T-helper 2 cell (primary cell): Measurements from ENCODE around the gene PNMA6E.
A peak's percentile ranks its signal among the peaks of the same experiment; 100 is the strongest.

Source experiments
- DNase-seq, 5 experiments: peaks; one replicate each; pipeline versions ENCODE4 v3.0.0 to v3.0.0-alpha.2; 2012 to 2022
- total RNA-seq, 2 donors: gene quantifications; one replicate each; lab custom pipeline; 2026; lab: John Stamatoyannopoulos, UW

PNMA6E gene
- total RNA-seq, result 0 reads per million in 2 donors

GRCh38 chrX:153401133-153401764 is at the start of gene PNMA6E:
Gene PNMA6E, minus strand, starts transcription at chrX:153401350. Its CDS starts 2,501 bp downstream, at chrX:153398849.
- no peak for DNase-seq

GRCh38 chrX:153450949-153451277 is 49.8 kb upstream of the PNMA6E start:
- no peak for DNase-seq

- no peak for DNase-seq
Measured at GRCh38 chrX:153450114-153450948, 49.2 kb upstream of the PNMA6E start.

GRCh38 chrX:153449368-153450113 is 48.4 kb upstream of the PNMA6E start:
- DNase-seq, result no peak

DNA sequence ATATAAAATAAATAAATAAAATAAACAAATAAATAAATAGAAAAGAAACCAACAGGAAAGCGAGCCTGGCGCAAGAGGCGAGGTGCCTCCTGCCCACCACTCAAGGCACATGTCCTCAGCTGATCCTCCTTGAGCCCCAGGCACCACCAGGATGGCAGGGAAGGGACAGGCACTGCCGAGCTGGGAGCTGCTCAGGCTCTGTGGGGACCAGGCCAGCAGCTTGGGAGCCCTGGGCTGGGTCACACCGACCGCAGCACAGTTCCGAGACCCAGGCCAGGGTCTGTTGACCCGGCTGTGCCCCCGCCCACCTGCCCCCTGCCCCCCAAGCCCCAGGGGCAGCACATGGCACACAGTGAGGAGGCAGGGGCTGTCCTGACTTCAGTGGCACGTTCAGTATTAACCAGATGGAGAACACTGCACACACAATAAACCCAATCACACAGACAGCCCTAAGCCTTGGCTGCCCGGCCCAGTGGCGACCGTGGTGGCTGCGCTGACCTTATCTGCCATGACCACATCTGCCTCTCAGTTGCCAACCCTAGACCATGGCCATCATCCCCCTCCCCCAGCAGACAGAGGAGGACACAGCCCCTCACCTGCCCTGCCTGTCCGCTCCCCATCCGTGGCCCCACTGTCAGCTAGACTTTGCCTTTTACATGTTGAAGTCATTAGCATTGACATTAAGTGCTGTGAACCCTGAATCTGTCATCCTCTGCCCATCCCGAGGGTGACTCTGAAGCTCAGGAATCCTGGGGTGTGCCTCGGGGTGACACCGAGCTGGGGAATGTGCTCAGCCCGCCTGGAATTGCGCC is 47.6 kb upstream of the PNMA6E start:
- no peak for DNase-seq

GRCh38 chrX:153447581-153447960 is 46.4 kb upstream of the PNMA6E start:
- no peak for DNase-seq

DNA sequence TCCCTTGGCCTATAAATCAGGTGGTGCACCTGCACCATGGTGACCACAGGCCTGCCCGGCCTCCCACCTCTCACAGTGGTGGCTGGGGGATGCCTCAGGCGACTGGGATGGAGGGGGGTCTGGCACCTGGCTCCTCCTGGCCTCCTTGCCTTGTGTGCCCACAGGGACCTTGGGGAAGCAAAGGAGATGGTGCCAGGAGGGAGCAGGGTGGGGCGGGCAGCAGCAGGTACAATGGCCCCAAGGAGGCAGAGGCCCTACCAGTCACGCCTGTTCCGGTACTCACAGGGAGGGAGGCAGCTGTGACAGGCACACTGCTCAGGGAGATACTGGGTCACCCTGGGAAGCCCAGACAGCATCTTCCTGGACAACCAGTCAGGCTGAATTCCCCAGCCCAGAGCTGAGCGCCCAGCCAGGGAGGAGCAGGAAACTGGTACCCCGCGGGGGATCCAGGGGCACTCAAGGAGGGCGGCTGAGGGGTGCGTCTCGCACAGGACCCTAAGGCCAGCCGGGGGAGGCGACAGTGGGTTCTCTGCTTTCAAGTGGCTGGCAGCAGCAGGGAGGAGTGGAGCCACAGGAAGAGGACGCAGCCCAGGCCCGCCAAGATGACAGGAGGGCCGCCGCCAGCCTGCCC is 45.9 kb upstream of the PNMA6E start:
- no peak for DNase-seq

DNA sequence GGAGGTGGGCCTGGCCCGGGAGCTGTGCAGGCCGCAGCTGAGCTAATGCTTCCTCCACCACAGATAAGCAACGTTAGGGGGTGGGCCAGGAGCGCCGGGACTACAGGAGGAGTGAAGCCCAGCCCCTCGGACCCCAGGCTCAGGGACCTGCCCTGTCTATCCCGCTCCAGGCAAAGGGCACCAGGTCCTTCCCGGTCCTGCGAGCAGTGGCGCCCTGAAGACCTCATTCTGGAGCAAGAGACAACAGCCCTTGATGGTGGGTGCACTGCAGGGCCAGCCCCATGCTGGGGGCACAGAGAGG is 45.4 kb upstream of the PNMA6E start:
- DNase-seq, result no peak

GRCh38 chrX:153445856-153446635 is 44.9 kb upstream of the PNMA6E start, which contains the start of gene TREX2:
Gene TREX2, minus strand, starts transcription at chrX:153446056. Its CDS starts 626 bp downstream, at chrX:153445430.
- no peak for DNase-seq

GRCh38 chrX:153445106-153445855 is 44.1 kb upstream of the PNMA6E start:
- DNase-seq, result no peak

DNA sequence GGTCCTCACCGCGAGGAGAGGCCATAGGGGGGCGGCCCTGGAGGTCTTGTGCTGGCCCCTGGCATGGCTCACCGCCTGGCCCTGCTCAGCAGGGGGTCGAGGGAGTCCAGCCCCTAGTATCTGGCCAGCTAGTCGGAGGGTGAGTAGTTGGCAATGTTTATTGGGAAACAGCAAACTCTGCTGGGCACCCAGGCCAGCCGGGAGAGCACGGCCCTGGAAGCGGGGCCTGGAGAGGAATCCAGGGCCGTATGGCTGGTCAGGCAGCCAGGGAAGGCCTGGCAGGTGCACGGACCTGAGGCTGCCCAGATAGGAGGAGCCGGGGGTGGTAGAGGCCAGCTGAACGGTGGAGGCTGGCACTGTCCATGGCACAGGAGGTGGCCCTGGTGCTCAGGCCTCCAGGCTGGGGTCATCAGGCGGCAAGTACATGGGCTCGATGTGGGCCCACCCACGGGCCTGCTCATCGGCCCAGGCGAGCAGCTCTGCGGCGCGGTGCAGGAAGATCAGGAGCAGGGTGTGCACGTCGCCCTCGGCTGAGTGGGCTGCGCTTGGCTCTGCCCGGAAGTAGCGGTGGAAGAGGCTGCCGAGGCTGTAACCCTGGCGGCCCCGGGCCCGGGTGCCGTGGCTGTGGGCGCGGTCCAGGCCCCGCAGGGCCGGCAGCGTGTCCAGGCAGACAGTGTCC is 43.3 kb upstream of the PNMA6E start:
- DNase-seq, result no peak

- DNase-seq, result no peak
Measured at GRCh38 chrX:153443476-153444332, 42.6 kb upstream of the PNMA6E start.

GRCh38 chrX:153442463-153442862 is 41.3 kb upstream of the PNMA6E start:
- no peak for DNase-seq

DNA sequence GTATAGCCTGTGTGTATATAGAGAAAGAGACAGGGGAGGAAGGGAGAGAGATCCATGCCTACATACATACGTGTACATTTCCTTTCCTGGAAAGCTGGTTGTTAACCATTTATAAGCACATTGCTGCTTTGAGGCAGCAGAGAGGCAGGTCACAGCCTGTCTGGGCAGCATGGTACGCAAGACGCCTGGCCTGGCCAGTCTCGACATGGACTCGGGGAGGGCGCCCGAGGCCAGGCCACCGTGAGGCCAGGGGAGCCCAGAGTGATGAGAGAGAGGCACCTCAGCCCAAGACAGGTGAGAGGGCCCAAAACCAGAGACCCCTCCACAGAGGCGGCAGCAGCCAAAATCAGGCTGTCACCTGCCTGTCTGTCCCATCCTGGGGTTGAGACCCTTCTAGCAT is 40.8 kb upstream of the PNMA6E start:
- no peak for DNase-seq

GRCh38 chrX:153441296-153441695 is 40.1 kb upstream of the PNMA6E start:
- DNase-seq, result no peak

- no peak for DNase-seq
Measured at GRCh38 chrX:153440556-153441135, 39.5 kb upstream of the PNMA6E start.

DNA sequence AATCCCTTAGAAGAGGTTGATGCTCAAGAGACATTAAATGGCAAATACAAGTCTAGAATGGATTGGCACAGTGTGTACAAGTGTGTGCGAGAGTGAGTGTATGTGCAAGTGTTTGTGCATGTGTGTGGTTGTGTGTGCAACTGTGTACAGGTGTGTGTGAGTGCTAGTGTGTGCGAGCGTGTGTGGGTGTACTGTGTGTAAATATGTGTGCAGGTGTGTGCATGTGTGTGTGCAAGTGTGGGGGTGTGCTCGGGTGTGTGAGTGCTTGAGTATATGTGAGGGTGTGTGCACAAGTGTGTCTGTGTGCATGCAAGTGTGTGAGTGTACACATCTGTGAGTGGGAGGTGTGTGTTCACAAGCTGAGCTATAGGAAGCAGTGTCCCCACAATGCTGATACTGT is 38.8 kb upstream of the PNMA6E start:
- DNase-seq, result no peak

GRCh38 chrX:153438532-153438931 is 37.4 kb upstream of the PNMA6E start:
- peak in 1 of 5 experiments; percentile 19 for DNase-seq

- DNase-seq, result no peak
Measured at GRCh38 chrX:153435845-153436244, 34.7 kb upstream of the PNMA6E start.
